ENCODE data around the gene TRHDE.

The TRHDE gene

DNA sequence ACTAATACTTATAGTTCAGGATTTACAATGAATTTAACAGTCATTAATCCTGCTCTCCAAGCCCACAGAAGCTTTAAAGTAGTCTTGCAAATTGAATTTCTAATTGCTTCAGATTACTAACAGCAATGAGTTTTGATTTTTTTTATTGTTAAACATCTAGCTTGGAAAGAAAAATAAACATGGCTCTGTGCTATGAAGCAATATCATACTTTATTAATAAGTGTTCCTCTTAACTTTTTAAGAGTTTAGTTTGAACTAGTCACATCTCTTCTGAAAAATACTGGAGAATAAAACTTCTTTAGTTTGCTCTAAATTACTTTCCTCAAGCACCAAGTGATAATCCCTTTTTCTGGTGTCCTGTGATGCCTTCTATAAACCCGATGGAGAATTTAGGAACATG lies 250.2 kb downstream of the TRHDE start:
- DNase-seq = no peak

DNA sequence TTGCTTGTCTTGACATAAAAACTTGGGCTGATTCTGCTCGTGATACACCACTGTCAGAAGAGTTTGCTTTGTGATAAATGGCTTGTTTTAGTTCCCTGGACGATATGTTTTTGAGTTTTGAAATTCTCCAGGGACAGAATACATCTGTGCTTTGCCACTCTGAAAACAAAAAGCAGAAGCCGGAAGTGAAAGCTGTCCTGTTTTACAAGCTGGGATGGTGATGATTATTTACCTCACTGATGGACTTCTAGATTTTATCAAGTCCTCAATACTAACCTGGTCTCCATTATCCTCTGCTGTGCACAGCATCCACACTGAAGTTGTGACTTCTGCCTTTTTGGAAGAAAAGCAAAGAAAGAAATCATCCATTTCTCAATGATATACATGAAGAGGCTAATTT lies 251.6 kb downstream of the TRHDE start:
- DNase-seq = no peak

DNA sequence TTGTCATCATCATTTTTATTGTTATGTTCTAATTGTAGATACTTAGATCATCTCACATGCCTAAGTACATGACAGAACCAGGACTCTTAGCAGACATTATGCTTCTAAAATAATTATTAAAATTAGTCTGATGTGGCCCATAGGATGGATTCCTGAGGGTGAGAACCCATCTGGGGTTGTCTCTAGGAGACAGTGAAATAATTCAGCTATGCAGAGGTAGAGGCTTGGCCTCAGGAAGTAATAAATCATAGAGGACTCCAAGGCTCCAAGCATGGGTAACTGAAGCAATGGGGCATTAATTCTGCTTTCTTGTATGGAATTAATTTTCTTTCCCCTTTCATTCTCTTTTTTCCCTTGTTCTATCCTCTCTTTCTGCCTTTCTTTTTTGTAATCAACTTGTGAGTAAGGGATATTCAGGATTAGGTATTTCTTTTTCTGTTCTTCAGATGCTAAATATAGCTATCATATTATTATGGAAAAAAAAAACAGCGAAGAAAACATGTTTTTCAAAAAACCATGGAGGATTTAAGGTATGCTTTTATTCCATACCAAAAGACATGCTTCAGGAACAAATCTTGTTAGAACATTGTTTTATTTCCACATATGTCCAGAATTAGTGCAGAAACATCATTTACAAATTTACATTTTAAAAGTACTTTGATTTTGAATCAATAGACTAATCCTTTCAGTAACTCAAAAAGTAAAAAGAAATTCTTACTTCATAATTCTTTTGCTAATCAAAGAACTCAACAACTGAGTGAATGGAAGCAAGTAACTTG lies 263.2 kb downstream of the TRHDE start:
- no peak for DNase-seq

DNA sequence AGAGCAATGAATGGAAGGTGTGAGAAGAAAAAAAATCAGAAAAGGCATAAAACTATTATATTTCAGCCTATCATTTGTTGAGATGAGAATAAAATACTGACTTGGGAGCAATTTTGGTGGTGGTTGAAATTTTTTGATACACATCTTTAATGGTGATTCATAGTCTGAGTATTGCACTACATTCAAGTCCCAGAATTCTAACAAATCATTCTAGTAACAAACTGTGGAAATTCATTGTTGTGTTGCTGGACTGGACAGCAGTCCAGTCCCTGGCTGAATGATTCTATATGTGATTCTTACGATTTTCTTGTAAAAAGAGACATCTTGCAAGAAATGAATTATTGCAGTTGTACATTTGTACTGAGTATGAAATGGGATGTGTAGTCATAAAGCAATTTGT lies 268.6 kb downstream of the TRHDE start:
- DNase-seq = no peak

DNA sequence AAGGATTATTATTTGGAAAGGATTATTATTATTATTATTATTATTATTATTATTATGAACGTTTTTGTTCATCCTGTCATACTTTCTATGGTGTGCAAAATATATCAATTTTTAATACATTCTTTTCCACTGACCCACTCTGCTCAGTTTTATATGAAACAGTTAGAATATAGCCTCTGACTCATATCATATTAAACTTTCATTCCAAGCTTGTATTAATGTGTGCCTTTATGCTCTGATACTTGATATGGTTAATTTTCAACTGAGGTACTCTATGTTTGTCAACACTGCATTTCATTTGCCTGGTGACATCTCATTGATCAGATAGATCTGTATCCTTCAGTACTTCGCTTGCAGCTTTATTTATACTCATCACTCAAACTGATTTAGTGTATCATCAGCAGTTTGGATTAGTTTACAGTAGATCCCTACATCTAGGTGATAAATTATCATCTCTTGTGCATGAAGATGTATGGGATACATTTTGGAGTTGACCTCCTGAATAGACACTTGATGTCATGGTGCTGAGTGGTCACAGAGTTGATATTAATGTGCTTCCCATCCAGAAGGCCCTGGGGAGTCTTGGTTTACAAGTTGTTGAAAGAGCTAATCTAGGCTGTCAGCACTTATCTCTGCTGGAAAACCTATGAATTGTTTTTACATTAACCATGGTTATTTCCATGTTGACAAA lies 271.8 kb downstream of the TRHDE start:
- no peak for DNase-seq

DNA sequence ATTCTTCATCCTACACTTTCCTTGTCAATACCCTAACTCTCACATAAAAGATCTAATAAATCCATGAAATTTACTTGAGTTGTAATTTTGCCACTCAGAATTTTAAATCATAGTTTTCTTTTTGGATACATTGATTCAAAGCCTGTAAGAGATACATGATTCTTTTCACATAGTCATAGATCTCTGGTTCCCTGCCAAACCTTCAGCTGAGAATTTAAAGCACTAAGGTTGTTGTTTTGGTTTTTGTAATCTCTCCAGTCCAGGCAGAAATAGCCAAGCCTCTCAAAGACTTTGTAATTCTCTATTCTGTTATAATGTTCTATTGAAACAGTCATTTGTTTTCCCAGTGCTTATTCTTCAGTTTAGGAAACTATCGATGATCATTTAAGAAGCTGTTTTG lies 273.9 kb downstream of the TRHDE start:
- no peak for DNase-seq

DNA sequence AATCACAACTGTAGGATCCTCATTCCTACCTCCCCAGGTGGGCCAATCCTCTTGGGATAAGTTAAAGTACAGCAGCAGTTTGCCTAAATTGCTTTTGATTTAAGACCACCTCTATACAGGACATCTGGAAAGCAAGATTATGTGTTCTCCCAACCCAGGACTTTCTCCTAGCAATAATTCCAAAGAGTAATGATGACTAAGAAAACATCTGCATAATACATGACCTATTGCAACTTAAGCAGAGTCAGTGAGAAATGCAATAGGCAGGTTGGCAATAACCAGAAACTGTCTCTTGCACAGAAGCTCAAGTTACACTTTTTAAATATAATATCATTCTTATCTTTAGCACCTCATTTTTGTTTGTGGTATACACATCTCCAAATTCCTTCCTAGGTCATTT lies 275.4 kb downstream of the TRHDE start:
- DNase-seq = no peak

DNA sequence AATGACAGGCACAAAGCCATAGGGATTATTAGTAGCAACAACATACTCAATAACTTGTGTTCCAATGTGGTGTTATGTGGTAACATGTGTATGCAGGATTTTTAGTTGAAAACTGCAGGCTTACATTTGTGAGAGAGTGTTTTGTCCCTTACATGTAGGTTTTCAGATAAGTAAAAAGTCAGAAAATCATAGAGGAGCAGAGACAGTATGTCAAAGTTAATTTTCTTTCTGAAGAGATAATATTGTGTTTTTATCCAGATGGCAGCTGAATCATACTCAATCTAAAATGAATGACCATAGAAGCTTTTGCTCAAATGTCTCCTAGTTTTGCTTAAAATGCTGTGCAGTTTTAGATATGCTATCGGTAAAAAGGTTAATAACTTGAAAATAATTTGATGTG lies 277.0 kb downstream of the TRHDE start:
- DNase-seq = no peak

DNA sequence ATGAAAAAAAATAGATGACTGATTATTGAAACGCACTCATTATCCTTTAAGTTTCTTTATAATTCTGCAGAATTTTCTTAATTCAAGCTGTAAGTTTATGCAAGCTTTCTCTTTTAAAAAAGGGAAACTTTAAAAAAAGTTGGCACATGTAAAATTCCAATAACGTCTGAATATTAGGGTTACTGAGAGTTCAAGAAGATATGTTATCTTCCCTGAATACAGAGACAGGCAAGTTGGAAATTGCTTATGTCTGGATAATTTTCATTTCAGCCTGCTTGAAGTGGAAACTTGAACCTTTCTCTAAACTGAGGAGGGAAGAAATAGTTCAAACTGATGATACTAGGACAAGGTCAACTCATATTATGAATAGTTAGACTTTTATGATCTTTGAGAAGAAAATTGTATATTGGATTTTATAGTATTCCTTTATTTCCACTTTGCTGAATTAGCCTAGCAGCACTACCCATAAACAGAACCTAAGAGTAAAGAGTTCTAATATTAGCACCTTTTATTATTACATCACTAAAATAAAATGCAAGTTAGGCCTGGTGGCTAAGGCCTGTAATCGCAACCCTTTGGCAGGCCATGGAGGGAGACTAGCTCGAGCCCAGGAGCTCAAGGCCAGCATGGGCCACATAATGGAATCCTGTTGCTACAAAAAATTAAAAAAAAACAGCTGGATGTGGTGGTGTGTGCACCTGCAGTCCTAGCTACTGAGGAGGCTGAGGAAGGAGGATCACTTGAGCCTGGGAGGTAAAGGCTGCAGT lies 288.0 kb downstream of the TRHDE start:
- DNase-seq = no peak

DNA sequence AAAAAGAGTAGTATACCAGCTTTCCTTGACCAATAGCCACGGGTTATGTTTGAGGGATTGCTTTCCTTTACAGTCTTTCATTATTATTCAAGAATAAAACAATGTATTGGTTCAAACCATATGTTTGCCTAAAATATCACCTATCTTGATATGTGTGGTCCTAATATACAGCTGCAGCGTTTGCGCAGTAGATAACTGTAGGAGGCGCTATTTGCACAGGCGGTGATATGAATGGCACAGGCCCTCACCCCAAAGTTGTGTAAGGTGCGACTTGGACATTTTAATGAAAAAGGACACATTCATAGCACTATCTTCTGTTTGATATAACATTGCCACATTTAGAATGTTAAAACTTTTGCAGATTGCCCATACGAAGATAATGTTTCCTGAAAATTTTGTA lies 298.4 kb downstream of the TRHDE start:
- DNase-seq = no peak

DNA sequence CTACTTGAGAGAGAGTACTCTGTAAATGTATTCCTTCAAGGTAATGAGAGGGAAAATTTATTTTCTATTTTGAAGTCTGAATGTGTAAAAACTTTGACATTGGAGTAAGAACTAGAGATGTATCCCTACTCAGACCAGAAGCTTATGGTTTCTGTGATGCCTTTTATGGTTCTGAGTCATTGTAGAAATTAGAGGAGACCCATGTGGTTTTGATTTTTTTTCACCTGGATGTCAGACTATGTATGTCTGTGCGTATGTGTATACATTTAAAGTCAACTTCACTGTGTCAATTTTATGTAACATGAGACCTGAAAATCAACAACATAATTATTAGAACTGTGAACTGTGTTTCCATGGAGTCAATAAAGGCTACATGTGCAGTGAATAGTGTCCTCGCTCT lies 302.0 kb downstream of the TRHDE start:
- DNase-seq = no peak

DNA sequence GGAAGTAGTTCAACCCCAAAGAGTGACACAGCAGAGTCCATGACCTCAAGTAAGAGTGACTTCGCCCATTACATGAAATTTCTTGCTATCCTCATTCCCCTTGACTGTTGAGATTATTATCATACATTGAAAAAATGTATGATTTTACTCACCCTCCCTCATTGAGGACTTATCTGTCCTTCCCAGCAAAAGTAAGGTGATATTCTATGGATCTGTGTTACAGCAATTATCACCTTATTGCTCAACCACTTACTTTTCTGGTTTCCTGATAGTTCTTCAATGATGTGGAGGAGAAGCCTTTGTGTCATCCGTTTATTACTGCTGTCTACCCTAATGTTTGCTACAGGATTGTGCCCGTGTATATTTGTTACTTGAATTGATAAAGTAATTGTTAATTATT lies 306.2 kb downstream of the TRHDE start:
- no peak for DNase-seq

DNA sequence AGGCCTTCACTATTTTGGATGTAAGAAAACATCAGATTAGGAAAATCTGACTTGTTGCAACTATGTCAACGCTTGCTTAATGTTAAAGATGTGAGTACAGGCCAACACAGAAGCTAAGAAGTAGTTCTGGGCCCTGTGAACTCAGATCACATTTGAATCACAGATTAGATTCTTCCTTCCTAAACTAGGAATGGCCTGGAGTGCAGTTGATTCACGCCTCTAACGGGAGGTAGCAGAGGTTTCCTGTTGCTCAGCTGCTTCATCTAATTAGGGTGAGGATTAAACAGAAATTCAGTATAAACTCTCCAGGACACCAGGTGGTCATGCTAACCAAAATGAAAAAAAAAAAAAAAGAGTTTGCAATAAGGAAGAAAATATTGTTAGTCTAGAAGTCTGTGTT lies 314.3 kb downstream of the TRHDE start:
- DNase-seq = no peak

DNA sequence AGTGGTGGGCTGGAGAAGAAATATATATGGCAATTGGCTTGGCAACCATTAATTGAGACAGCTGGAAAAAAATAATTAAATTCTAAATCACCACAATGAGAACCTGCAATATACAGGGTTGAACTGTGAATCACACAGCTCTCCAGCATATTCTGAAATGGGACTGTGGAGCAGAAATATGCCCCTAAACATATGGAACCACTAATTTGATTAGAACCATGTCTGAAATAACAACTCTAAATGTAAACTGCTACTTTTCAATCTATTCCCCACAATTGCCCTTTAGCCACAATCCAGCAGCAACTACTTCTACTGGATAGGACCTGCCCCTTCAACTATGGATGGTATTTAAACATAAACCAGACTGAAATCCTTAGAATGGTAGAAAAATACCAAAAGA lies 330.4 kb downstream of the TRHDE start:
- DNase-seq = no peak

DNA sequence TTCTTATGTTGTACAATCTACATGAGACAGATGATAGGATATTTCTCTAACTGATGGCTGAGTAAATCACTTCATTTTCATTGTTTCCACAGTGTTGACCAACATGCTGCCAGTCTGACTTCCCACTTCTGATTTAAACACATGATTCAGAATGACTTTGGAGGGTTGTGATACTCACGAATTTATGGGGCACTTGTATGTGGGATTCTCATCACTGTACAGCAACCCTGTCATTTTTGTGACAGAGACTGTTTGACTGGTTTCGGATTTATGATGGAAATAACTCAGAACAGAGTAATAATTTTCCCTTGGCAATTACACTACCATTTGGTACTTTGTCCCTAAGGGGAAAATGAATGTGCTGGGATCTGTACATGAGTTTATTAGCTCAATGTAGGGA lies 333.8 kb downstream of the TRHDE start:
- no peak for DNase-seq

DNA sequence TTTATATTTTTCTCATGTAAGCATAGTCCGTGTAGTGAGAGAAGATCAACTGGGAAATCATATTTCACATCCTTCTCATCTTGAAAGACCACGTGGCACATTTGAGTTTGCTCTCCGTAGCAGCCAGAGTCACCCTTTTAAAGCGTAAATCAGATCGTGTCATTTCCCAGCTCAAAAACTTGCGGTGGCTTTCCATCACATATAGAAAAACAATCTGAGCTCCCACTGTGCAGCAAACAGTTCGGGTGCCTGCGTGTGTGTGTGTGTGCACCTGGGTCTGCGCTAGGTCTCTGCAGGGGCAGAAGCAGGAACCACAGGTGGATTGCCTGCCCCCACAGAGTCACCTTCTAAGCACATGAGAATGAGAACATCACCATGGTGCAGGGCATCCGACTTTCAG lies 338.2 kb downstream of the TRHDE start:
- DNase-seq = no peak

DNA sequence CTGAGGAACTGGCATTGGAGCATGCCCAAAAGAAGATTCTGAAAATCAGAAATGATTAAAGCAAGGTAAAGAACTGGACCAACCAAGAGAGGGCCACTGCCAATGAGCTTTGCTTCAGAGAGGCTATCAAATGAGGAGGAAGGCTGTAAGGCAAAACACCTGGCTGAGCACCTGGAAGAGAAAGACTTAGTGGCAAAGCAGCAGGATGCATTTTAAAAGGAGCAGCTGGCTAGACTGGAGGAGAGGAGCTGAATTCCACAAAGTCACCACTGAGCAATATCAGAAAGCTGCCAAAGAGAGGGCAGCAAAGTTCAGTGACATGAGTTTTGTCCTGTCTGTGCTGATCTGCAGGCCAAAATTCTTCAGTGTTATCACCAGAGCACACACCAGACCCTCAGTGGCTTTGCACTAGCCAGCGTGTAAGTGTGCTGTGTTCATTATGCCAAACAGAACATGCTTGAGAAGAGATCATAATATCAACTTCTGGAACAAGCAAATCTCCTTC lies 338.7 kb downstream of the TRHDE start:
- no peak for DNase-seq

DNA sequence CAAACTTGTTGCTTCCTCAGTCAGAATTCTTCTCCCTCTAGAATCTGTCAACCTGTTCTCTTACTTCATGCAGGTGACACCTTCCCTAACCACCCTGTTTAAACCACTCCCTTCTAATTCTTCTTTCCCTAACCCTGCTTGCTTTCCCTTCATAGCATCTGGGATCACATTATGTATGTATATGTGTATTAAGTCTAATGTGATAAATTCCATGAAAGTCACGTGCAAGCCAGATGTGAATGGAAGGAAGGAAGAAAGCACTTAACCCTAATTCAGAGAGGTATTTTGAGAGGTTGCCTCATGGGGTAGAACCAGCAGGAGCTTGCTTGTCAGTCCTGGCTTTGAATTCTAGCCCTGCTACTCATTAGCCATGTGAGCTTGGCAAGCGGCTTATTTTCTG lies 340.0 kb downstream of the TRHDE start:
- DNase-seq = no peak

DNA sequence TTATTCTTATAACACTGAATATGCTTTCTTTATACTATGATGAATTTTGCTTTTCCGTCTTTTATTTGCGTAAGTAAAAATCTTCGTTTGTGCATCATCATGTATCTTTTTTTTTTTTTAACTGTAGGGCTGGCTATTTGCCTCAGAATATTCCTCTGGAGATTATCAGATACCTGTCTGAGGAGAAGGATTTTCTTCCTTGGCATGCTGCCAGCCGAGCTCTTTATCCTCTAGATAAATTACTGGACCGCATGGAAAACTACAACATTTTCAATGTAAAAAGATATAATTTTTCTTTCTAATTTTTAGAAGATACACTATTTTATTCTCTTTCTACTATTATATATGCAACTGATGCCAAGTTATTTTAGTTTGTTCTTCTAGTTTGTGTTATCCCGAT lies 346.6 kb downstream of the TRHDE start:
- DNase-seq = no peak

DNA sequence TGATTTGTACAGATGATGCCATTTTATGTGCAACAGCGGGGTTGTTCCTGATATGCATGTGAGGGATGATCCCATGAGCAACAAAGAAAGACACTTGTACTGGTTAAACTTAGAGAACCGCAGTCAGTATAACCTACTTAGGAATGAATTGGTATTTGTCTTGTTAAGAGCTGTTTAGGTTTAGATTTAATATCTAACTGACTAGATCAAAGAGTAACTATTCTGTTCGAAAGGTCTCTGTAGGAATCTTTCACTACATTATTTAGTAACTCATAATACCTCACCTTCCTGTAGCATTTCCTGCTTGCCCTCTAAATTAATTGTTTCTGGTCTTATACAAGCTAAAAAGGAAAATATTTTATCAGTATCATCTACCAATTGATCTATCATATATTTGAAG lies 350.4 kb downstream of the TRHDE start:
- DNase-seq = no peak

DNA sequence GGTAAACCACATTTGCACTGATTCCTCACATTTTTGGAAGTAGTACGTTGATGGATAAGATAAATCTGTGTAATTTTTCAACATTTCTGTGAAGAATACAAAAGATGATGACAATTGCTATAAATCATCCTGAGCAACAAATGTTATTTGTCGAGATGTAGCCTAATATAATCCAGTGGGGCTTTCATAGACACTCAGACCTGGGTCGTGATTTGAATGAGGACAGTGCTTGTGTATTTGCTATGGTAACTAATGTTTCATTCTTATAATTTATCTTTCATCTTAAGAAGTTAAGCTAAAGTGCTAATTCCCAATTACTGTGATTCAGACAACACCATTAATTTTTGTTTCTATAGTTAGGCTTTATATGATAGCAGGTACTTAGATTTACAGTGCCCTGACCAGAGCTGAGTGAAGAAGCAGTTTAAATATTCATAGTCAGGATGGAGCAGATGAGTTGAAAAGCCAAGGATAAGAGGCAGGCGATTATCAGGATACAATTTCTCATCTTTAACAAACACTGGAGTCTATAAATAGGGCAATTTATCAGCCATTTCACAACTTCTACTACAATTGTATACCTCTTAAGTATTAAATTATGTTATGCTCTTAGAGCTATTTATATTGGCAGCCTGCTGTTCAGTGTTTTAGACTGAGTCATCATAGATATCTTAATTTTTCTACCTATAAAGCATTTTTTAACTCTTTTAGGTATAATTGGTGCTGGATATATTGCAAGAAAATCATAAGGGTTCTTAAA lies 359.9 kb downstream of the TRHDE start:
- DNase-seq = no peak

DNA sequence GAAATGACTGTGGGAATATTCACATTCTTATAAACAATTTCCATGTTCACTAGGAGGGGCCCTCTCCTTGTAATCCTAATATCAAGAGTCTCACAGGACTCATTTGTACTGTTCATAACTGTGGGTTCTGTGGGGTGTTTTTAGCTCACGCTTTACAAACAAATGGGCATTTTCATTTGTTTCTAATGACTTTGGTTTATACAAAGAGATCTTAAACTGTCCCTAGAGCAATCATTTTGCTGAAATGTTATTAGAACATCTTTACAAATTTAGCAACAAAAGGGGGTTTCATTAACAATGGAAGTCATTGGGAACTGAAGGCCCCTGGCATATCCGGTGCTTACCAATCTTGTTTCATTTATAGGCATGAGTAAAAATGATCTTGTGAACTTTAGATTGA lies 370.5 kb downstream of the TRHDE start:
- no peak for DNase-seq

DNA sequence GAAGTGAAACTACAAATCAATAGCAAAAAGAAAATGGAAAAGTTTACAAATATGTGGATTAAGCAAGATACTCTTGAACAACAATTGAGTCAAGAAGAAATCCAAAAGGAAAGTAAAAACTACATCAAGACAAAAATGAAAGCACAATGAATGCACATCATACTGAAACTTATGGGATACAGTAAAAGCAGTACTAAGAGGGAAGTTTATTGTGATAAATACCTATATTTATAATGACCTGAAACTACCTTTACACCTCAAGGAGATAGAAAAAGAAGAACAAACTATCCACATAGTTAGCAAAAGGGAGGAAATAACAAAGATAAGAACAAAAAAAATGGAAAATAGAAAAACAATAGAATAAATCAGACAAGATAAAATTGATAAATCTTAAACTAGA lies 375.0 kb downstream of the TRHDE start:
- no peak for DNase-seq

Measured in effector CD4-positive, alpha-beta T cell (primary cell).